HG02981 (cell line): ENCODE measurements around the gene ZNF488.

Source experiments
- ATAC-seq: cut with Tn5 transposase; IDR thresholded peaks from one replicate; pipeline ENCODE4 v1.9.1; 2021; ENCODE audit warnings: mild to moderate bottlenecking, moderate library complexity; ENCODE audit not compliant: unreplicated experiment

ZNF488 gene

DNA sequence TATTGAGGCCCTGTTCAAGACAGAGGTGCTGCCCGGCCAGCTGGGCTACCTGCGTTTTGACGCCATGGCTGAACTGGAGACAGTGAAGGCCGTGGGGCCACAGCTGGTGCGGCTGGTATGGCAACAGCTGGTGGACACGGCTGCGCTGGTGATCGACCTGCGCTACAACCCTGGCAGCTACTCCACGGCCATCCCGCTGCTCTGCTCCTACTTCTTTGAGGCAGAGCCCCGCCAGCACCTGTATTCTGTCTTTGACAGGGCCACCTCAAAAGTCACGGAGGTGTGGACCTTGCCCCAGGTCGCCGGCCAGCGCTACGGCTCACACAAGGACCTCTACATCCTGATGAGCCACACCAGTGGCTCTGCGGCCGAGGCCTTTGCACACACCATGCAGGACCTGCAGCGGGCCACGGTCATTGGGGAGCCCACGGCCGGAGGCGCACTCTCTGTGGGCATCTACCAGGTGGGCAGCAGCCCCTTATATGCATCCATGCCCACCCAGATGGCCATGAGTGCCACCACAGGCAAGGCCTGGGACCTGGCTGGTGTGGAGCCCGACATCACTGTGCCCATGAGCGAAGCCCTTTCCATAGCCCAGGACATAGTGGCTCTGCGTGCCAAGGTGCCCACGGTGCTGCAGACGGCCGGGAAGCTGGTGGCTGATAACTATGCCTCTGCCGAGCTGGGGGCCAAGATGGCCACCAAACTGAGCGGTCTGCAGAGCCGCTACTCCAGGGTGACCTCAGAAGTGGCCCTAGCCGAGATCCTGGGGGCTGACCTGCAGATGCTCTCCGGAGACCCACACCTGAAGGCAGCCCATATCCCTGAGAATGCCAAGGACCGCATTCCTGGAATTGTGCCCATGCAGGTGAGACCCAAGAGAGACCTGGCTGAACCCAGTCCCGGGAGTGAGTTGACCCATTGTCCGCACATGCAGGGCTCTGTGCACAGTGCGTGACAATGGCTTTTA is 33.1 kb downstream of the ZNF488 start:
- ATAC-seq: no peak

DNA sequence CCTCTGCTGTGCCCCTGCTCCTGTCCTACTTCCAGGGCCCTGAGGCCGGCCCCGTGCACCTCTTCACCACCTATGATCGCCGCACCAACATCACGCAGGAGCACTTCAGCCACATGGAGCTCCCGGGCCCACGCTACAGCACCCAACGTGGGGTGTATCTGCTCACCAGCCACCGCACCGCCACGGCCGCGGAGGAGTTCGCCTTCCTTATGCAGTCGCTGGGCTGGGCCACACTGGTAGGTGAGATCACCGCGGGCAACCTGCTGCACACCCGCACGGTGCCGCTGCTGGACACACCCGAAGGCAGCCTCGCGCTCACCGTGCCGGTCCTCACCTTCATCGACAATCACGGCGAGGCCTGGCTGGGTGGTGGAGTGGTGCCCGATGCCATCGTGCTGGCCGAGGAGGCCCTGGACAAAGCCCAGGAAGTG is 34.1 kb downstream of the ZNF488 start:
- no peak for ATAC-seq

DNA sequence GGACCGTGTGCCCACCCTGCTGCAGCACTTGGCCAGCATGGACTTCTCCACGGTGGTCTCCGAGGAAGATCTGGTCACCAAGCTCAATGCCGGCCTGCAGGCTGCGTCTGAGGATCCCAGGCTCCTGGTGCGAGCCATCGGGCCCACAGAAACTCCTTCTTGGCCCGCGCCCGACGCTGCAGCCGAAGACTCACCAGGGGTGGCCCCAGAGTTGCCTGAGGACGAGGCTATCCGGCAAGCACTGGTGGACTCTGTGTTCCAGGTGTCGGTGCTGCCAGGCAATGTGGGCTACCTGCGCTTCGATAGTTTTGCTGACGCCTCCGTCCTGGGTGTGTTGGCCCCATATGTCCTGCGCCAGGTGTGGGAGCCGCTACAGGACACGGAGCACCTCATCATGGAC is 34.6 kb downstream of the ZNF488 start:
- no peak for ATAC-seq

DNA sequence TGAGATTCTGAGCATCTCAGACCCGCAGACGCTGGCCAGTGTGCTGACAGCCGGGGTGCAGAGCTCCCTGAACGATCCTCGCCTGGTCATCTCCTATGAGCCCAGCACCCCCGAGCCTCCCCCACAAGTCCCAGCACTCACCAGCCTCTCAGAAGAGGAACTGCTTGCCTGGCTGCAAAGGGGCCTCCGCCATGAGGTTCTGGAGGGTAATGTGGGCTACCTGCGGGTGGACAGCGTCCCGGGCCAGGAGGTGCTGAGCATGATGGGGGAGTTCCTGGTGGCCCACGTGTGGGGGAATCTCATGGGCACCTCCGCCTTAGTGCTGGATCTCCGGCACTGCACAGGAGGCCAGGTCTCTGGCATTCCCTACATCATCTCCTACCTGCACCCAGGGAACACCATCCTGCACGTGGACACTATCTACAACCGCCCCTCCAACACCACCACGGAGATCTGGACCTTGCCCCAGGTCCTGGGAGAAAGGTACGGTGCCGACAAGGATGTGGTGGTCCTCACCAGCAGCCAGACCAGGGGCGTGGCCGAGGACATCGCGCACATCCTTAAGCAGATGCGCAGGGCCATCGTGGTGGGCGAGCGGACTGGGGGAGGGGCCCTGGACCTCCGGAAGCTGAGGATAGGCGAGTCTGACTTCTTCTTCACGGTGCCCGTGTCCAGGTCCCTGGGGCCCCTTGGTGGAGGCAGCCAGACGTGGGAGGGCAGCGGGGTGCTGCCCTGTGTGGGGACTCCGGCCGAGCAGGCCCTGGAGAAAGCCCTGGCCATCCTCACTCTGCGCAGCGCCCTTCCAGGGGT is 35.2 kb downstream of the ZNF488 start:
- ATAC-seq: no peak

DNA sequence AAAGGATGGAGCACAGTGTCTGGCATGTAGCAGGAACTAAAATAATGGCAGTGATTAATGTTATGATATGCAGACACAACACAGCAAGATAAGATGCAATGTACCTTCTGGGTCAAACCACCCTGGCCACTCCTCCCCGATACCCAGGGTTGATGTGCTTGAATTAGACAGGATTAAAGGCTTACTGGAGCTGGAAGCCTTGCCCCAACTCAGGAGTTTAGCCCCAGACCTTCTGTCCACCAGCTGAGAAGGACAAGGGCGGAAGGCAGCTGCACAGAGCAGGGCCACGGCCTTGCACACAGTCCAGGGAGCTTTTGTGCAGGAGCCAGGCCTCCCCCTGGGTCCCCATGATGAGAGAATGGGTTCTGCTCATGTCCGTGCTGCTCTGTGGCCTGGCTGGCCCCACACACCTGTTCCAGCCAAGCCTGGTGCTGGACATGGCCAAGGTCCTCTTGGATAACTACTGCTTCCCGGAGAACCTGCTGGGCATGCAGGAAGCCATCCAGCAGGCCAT is 35.9 kb downstream of the ZNF488 start, which contains the start of gene RBP3:
TSS of gene RBP3 (plus strand) at position 226 of the 514 bp plus-strand sequence. CDS start at position 348, 122 bp downstream.
- ATAC-seq: no peak

DNA sequence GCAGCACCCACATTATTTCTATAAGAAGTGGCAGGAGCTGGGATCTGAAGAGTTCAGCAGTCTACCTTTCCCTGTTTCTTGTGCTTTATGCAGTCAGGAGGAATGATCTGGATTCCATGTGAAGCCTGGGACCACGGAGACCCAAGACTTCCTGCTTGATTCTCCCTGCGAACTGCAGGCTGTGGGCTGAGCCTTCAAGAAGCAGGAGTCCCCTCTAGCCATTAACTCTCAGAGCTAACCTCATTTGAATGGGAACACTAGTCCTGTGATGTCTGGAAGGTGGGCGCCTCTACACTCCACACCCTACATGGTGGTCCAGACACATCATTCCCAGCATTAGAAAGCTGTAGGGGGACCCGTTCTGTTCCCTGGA is 36.8 kb downstream of the ZNF488 start:
- no peak for ATAC-seq

DNA sequence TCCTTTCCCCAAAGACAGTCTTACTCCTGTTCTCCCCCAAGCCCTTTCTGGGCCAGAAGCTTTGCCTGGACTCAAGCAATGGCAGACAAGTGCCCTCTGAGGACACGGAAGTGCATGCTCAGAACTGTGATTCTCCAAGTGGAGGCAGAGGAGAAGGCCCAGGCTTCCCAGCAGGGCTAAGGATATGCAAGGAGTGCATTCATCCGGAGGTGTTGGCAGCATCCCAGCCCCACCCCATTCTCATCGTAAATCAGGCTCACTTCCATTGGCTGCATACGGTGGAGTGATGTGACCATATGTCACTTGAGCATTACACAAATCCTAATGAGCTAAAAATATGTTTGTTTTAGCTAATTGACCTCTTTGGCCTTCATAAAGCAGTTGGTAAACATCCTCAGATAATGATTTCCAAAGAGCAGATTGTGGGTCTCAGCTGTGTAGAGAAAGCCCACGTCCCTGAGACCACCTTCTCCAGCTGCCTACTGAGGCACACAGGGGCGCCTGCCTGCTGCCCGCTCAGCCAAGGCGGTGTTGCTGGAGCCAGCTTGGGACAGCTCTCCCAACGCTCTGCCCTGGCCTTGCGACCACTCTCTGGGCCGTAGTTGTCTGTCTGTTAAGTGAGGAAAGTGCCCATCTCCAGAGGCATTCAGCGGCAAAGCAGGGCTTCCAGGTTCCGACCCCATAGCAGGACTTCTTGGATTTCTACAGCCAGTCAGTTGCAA is 37.4 kb downstream of the ZNF488 start:
- no peak for ATAC-seq

DNA sequence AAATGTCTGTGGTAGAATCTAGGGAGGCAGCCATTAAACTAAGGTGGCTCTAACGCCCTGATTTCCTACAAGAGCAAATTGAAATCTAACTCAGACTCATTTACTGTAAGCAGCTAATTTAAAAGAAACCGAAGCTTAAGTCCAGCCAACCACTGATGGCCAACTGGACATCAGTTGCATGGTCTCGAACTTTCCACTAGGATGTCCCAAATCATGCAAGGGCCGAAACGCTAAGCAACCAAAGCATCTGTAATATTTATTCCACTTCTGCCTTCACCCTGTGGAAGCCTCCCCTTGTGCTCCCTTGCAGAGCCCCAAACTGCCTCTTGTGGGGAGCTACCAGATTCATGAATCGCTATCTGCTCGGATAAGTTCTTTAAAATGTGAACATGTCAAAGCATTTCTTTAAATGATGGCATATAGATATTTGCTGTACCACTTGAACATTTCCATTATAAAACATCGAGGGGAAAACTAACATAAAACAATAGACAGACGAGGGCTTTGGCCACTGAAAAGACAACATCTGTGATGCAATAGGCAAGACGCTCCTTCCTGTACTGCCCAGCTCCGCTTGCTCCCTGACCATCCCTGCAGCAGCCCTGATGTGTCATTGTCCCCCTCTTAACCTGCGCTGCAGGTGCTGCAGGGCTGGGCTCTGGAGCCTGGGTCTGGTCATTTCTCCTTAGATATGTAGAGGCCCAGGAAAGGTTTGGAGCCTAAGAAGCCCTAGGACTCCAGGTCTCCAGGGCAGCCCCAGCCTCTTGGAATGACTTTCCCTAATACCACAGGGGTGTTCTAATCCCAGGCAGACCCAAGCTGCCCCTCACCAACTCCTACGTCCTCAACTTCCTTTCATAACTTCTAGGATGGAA is 38.9 kb downstream of the ZNF488 start:
- ATAC-seq: no peak

DNA sequence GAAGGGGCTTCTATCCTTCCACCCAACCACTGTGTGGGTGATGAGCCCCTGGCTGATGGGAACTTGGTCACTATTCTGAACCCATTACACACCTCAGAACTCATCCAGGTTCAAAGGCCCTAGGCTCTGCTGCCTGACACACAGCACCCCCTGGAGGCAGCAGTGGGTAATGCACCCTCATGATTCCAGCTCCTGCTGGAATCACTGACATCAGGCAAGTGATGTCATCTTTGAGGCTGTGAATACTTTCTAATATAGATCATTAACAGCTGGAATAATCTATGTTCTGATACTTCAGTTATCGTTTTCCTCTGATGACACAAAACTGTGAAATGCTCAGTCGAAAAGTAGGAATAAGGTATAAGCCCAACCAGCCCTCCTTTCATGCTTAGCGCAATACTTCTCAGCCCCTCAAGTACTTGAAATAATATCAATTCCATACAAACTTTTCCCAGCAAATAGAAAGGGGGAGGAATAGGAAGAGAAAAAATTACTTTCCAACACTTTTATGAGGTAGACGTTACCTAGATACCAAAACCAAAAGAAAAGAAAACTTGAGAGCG is 43.4 kb downstream of the ZNF488 start:
- ATAC-seq: no peak

DNA sequence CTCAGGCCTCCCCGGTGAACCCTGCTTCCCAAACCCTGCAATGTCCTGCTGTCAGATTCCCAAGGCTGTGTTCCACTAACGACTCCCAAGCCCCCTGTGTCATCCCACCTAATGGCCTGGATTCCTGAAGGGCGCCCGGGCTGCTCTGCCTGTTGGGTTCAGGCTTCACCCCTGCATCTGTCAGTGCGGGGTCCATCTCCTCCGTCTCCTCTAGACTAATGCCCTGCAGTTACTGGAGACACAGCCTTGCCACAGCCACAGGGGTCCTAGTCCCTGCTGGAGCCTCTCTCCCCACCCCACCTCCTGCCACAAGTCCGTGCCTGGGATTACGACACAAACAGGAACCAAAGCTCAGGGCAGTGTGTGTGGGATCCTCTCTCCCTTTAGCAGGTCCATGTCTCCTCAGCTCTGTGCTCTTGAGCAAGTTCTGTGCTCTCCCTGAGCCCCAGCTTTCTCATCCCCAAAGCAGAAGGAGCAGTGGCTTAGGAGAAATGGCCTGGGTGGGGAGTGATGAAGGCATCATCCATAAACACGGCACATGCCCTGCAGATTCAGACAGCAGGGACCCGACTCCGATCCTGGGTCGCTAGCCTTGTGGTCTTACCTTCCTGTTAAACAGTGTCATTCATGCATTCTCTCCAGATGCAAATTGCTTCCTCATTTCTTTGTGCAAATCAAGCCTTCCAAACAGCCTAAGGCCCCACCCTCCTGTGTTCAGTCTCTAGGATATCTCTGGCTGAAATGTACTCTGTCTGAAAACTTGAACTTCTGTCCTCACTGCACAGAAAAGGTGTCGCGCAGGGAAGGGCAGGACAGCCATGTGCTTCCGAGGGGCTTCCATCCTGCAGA is 44.1 kb downstream of the ZNF488 start:
- no peak for ATAC-seq

DNA sequence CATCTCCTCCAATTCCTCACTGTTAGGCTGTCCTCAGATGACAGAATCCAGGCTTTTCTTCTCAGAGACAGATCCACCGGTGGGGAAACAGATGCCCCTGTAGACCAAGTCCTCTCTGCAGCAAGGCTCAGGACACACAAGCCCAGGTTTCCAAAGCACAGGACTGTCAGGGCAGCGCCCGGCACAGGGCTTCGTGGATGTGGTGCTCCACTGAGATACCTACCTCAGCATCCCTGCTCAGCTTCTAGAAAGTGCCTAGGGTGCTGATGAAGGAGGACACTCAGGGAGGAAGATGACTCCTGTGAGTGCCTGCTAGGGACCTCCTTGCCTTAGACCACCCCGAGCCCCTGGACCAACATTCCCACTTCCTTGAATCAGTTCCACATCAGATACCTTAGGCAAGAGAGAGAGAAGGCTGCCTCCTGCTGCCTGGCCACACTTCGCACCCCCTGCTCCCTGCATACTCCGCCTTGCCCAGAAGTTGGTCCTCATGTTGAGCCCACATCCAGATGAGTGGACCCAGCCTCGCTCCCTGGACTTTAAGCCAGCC is 44.8 kb downstream of the ZNF488 start:
- ATAC-seq: no peak

DNA sequence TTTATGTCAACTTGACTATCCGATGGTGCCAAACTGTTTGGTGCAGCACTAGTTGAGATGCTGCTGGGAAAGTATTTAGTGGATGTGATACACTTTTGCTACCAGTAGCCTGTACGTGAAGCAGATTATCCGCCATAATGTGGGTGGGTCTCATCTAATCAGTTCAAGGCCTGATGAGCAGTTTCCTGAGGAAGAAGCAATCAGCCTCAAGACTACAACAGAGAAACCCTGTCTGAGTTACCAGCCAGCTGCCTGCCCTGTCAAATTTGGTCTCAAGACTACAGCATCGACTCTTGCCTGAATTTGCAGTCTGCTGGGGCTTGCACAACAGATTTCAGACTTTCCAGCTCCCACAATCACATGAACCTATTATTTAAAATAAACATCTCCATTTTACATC is 46.8 kb downstream of the ZNF488 start:
- no peak for ATAC-seq

DNA sequence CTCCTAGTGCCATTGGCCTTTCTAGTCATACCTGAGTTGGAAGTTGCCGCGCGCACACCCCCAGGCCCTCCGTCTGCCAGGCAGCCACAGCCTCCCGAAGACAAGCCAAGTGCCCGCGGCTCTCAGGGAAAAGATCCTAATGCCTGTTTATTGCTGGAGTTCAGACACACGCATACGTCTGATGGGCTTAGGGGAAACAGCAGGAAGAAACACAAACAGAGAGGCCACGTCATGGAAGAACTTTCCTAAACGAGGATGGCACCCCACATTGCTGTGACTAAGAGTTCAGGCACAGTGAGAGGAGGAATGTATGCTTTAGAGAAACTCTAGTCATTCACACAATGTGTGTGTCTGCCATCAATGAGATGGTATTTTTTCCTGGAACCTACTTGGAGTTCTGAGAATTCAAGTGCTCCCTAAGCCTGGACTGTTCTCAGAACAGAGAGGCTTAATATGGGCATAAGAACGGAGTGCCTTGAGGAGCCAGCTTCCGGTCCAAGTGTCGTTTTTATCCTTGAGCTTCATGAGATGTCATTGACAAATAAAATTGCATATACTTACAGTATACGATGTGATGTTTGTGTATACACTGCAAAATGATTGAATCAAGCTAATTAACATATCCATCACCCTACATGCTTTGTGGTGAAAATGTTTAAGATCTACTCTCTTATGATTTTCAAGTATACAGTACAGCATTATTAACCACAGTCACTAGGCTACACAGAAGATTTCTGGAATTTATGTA is 47.5 kb downstream of the ZNF488 start:
- no peak for ATAC-seq

DNA sequence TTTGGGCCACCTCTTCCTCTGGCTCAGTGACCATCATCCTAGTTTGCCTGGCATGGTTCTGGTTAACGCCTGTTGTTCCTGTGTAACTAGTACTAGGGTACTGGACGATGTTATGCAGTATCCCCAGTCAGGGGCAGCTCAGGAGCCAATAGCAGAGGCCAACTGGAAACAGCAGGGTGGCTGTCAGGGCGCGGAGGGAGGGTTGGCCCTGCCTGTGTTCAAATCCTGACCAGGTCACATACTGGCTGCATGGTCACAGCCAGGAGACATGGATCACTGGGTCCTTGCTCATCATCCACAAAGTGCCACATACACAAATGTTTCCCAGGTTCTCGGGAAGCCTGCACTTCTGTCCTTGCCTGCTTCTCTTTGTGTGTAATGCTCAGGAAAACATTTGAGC is 48.2 kb downstream of the ZNF488 start:
- ATAC-seq: no peak

DNA sequence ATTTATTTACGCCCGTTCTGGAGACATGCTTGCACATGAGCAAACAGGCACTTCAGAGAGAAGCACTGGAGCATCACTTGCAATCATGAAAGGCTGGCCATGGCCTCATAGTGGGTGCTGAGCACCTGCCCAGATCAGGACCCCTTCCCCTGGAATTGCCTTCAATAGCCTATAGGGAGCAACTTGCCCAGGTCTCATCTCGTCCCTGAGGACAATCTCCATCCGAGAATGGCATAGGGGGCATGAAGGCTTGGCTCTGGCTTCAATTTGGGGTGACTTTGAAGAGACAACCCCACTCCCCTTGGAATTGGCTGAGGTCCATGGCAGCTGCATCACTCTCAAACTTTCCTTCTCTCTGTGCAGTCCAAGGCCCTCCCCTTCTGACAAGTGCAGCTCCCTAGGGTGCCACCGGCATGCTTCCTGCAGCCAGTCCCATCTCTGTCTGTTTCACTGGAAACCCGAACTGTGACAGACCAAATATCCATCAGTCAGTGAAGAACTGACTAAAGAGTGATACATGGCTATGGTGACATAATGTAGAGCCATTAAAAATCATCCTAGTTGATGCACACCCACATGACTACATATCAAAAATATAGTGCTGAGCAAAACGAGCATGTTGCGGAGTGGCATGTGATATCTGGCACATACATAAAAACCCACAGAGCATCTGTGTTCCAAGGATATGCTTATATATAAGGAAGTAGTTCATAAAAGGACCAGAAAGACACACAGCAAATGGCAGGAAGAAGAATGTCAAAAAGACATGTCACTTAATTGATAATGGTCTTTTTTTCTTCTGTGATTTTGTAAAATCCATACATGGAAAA is 49.4 kb downstream of the ZNF488 start:
- ATAC-seq: no peak

DNA sequence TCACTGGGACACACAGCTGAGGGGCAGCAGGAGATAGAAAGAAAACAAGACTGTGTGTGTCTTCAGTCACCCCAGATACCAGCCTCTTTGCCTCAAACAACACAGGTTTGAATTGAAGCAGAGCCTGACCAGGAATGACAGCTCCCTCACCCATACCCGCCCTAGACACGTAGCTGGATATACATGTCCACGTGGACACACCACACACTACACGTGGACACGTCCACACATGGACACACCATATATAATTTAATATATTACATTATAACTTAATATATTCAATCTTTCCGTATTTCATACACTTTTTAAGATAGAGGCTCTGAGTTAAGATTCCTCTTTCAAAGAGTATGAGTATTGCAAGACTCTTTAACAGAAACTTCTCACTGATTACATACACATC is 50.6 kb downstream of the ZNF488 start:
- ATAC-seq: no peak

DNA sequence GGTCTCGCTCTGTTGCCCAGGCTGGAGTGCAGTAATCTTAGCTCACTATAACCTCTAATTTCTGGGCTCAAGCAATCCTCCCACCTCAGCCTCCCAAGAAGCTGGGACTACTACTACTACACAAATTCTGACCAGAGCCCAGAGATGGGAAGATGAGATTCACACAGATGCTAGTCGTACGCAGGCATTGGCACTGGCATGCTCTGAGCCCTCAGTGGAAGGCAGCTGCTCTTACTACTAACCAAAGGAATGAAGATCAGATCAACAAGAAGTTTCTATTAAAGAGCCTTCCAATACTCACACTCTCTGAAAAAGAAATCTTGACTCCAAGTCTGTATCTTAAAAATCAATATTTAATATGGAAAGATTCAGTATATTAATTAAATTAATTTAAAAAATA is 51.1 kb downstream of the ZNF488 start:
- no peak for ATAC-seq
